ENCODE measurements around the gene PDIA2.
"Not testable (repeated sequence)": the region's sequence is repeated elsewhere in the genome, so short reads cannot be mapped to it uniquely, and the experiment has no call there.

PDIA2 gene

GRCh38 chr16:253833-254232 is 29.1 kb upstream of the PDIA2 start:
- Histone ChIP-seq H3K27me3 (ENCODE audit: insufficient read depth, low read depth, severe bottlenecking) (no peaks in the 10 kb centered on the region), H3K36me3 (peaks cover 24% of the 10 kb centered on the region), H3K27ac (no peak overlapping the region), H3K4me3 (ENCODE audit: low read depth, low read length) (no peak overlapping the region), H3K9me3 (ENCODE audit: severe bottlenecking) (no peaks in the 10 kb centered on the region)
- TF ChIP-seq, protein P1, sequence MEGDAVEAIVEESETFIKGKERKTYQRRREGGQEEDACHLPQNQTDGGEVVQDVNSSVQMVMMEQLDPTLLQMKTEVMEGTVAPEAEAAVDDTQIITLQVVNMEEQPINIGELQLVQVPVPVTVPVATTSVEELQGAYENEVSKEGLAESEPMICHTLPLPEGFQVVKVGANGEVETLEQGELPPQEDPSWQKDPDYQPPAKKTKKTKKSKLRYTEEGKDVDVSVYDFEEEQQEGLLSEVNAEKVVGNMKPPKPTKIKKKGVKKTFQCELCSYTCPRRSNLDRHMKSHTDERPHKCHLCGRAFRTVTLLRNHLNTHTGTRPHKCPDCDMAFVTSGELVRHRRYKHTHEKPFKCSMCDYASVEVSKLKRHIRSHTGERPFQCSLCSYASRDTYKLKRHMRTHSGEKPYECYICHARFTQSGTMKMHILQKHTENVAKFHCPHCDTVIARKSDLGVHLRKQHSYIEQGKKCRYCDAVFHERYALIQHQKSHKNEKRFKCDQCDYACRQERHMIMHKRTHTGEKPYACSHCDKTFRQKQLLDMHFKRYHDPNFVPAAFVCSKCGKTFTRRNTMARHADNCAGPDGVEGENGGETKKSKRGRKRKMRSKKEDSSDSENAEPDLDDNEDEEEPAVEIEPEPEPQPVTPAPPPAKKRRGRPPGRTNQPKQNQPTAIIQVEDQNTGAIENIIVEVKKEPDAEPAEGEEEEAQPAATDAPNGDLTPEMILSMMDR (IDR thresholded peaks at IDR 0.05; ENCODE audit: low read depth, low read length): no peak
- DNase-seq: no peak

GRCh38 chr16:254461-254860 is 28.5 kb upstream of the PDIA2 start:
- H3K9me3 ChIP-seq (ENCODE audit: severe bottlenecking): no peaks in the 10 kb centered on the region
- H3K27ac ChIP-seq: no peak overlapping the region
- H3K27me3 ChIP-seq (ENCODE audit: insufficient read depth, low read depth, severe bottlenecking): no peaks in the 10 kb centered on the region
- DNase-seq: no peak
- peaks cover 24% of the 10 kb centered on the region for H3K36me3 ChIP-seq
- no peak overlapping the region for H3K4me3 ChIP-seq (ENCODE audit: low read depth, low read length)
- TF ChIP-seq, protein P1 (IDR thresholded peaks at IDR 0.05; ENCODE audit: low read depth, low read length): no peak

DNA sequence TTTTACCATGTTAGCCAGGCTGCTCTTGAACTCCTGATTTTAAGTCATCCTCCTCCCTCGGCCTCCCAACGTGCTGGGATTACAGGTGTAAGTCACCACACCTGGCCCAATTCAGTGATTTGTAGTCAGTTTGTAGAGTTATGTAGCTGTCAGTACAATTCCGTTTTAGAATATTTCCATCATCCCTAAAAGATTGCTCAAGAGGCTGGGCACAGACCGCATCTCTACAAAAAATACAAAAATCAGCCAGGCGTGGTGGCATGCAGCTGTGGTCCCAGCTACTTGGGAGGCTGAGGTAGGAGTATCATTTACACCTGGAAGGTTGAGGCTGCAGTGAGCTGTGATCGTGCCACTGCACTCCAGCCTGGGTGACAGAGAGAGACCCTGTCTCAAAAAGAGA is 27.8 kb upstream of the PDIA2 start:
- no peaks in the 10 kb centered on the region for H3K9me3 ChIP-seq (ENCODE audit: severe bottlenecking)
- peaks cover 24% of the 10 kb centered on the region for H3K36me3 ChIP-seq
- no peak overlapping the region for H3K27ac ChIP-seq
- TF ChIP-seq, protein P1 (IDR thresholded peaks at IDR 0.05; ENCODE audit: low read depth, low read length): no peak
- DNase-seq: no peak
- H3K27me3 ChIP-seq (ENCODE audit: insufficient read depth, low read depth, severe bottlenecking): no peaks in the 10 kb centered on the region
- no peak overlapping the region for H3K4me3 ChIP-seq (ENCODE audit: low read depth, low read length)

DNA sequence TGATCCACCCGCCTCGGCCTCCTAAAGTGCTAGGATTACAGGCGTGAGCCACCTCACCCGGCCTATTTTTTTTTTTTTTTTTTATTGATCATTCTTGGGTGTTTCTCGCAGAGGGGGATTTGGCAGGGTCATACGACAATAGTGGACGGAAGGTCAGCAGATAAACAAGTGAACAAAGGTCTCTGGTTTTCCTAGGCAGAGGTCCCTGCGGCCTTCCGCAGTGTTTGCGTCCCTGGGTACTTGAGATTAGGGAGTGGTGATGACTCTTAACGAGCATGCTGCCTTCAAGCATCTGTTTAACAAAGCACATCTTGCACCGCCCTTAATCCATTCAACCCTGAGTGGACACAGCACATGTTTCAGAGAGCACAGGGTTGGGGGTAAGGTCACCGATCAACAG is 24.9 kb upstream of the PDIA2 start:
- Histone ChIP-seq H3K27ac (peak overlapping the region; percentile 48), H3K36me3 (peaks cover 27% of the 10 kb centered on the region)
- H3K4me3 ChIP-seq (ENCODE audit: low read depth, low read length); H3K27me3 ChIP-seq (ENCODE audit: insufficient read depth, low read depth, severe bottlenecking); H3K9me3 ChIP-seq (ENCODE audit: severe bottlenecking); DNase-seq: not testable (repeated sequence)

- DNase-seq: no peak
- TF ChIP-seq, protein P1 (IDR thresholded peaks at IDR 0.05; ENCODE audit: low read depth, low read length): no peak
- Histone ChIP-seq H3K36me3 (peaks cover 26% of the 10 kb centered on the region), H3K27ac (no peak overlapping the region), H3K4me3 (ENCODE audit: low read depth, low read length) (no peak overlapping the region), H3K9me3 (ENCODE audit: severe bottlenecking) (no peaks in the 10 kb centered on the region), H3K27me3 (ENCODE audit: insufficient read depth, low read depth, severe bottlenecking) (no peaks in the 10 kb centered on the region)
Measured at GRCh38 chr16:259226-259625, 23.7 kb upstream of the PDIA2 start.

DNA sequence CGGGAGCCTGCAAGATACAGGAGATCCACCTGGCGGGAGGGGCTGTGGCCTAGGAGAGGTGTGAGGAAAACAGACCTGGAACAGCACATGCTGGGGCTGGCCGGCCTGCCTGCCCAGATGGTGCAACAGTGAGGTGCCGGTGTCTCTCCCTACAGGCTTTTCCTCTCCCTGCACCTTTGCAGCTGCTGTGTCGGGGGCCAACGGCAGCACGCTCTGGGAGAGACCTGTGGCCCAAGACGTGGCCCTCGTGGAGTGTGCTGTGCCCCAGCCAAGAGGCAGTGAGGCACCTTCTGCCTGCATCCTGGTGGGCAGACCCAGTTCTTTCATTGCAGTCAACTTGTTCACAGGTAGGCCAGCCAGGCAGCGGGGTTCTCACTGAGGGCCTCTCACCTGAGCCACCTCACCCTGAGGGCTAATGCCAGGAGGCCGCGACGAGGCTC is 23.1 kb upstream of the PDIA2 start:
- H3K27ac ChIP-seq: no peak overlapping the region
- peaks cover 23% of the 10 kb centered on the region for H3K36me3 ChIP-seq
- peak; percentile 14 for DNase-seq
- no peaks in the 10 kb centered on the region for H3K9me3 ChIP-seq (ENCODE audit: severe bottlenecking)
- TF ChIP-seq, protein P1 (IDR thresholded peaks at IDR 0.05; ENCODE audit: low read depth, low read length): no peak
- no peak overlapping the region for H3K4me3 ChIP-seq (ENCODE audit: low read depth, low read length)
- H3K27me3 ChIP-seq (ENCODE audit: insufficient read depth, low read depth, severe bottlenecking): no peaks in the 10 kb centered on the region

Data from WERI-Rb-1 (cell line).